GM12872 (cell line): ENCODE data around the gene PLIN5.

Experiments
- CTCF ChIP-seq: IDR thresholded peaks from 3 replicates; pipeline ENCODE4 v1.5.1; 2011; ENCODE audit warnings: low read depth, mild to moderate bottlenecking, low read length, moderate library complexity; ENCODE audit not compliant: insufficient read depth

The PLIN5 gene

GRCh38 chr19:4553092-4553695, 18.2 kb upstream of the PLIN5 start:
- TF ChIP-seq CTCF = no peak

GRCh38 chr19:4552525-4552819, 17.4 kb upstream of the PLIN5 start:
- TF ChIP-seq CTCF = no peak

- no peak for TF ChIP-seq CTCF
Observed at GRCh38 chr19:4550479-4551050, 15.5 kb upstream of the PLIN5 start.

- TF ChIP-seq CTCF = no peak
Observed at GRCh38 chr19:4550018-4550417, 15.0 kb upstream of the PLIN5 start.

- TF ChIP-seq CTCF = no peak
Observed at GRCh38 chr19:4548238-4548584, 13.2 kb upstream of the PLIN5 start.

GRCh38 chr19:4547303-4548237, 12.5 kb upstream of the PLIN5 start:
- peak; percentile 65 for TF ChIP-seq CTCF

GRCh38 chr19:4543842-4544647, 9.0 kb upstream of the PLIN5 start:
- no peak for TF ChIP-seq CTCF
